ENCODE results near the gene NARS2.

The NARS2 gene

DNA sequence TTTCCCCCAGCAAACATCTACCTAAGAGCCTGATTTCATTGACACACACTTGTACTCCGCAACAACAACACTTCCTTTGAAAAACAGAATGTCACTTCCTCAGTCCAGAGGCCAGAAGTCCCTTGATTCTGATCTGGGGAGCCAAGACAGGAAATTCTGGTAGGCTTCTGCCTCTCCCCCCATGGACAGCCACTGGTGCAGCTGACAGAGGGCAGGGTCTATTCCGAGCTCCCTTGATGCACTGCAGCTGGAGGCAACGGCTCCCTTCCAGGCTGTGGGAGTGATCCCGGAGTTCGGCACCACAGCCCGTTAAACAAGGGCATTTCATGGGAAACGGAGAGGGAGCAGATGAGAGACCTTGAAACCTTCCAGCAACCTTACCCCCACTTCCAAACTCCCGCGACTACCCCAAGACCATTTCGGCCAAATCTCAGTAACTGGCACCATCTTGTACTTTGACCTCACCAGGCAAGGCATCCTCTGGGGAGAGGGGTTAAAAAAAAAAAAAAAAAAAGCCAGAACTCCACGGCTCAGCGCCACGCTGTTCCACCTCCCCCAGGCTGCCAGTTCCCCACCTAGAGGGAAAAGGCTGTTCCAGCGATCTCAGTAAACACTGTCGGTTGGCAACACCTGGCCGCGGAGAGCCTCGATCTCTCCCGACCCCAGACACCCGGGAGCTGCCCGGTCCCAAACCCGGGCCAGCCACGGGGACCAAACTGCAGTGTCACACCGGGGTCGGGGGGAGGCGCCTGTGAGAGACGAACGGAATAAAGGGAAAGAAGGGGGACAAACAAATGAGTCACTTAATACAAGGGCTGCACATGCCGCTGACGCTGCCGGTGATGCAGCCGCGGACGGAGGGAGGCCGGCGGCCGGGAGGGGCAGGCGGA is 158.1 kb downstream of the NARS2 start:
- TF ChIP-seq EP300 (IDR thresholded peaks at IDR 0.05; ENCODE audit: borderline replicate concordance) (0 out of 2 replicates have a peak, but pooled peaks have one; percentile 23), ZBTB7A (IDR thresholded peaks at IDR 0.05; ENCODE audit: low read depth) (no peak; the same call in 1 of the 2 replicates), TAF1 (IDR thresholded peaks at IDR 0.05; ENCODE audit: low read depth) (peak; percentile 18; the same call in 1 of the 2 replicates), USF1 (IDR thresholded peaks at IDR 0.05) (0 out of 2 replicates have a peak, but pooled peaks have one; percentile 9)
- TF ChIP-seq, protein P1, sequence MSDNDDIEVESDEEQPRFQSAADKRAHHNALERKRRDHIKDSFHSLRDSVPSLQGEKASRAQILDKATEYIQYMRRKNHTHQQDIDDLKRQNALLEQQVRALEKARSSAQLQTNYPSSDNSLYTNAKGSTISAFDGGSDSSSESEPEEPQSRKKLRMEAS (IDR thresholded peaks at IDR 0.05): peak; percentile 58

GRCh38 chr11:78415338-78415737 is 159.3 kb downstream of the NARS2 start:
- TF ChIP-seq NFIC (IDR thresholded peaks at IDR 0.05) (no peak), EP300 (IDR thresholded peaks at IDR 0.05; ENCODE audit: borderline replicate concordance) (no peak), ZBTB7A (IDR thresholded peaks at IDR 0.05; ENCODE audit: low read depth) (no peak), YY1 (IDR thresholded peaks at IDR 0.05; ENCODE audit: low read depth) (no peak), CREB1 (IDR thresholded peaks at IDR 0.05; ENCODE audit: low read depth) (no peak), RAD21 (IDR thresholded peaks at IDR 0.05; ENCODE audit: low read depth) (no peak), USF1 (IDR thresholded peaks at IDR 0.05) (no peak), TAF1 (IDR thresholded peaks at IDR 0.05; ENCODE audit: low read depth) (no peak)
- TF ChIP-seq, protein P1 (IDR thresholded peaks at IDR 0.05): no peak

DNA sequence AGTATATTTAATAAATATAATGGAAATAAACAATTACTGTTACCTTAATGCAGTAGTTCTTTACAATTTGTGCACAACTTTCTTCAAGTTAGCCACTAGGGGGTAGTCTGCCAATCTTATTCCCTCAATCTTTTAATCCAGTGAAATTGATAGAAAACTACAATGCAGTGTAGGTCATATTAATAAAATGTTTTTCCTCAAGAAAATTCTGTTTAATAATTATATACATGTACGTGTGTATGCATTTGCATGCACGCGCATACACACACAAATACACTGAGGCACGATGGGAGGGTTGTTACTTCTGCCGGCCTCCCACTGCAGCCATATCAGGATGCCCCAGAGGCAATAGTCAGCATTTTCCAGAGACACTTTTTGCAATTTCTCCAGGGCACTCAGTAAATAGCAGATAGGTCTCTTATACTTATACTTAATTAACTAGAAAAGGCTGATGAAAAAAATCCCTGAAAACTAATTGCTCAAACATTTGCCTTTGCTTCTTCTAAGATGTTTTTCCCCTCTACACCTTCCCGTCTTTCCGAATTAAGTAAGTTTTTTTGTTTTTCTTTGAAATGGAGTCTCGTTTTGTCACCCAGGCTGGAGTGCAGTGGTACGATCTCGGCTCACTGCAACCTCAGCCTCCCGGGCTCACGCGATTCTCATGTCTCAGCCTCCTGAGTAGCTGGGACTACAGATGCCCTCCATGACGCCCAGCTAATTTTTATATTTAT is 160.2 kb downstream of the NARS2 start:
- TF ChIP-seq TAF1 (IDR thresholded peaks at IDR 0.05; ENCODE audit: low read depth): no peak
- TF ChIP-seq RAD21 (IDR thresholded peaks at IDR 0.05; ENCODE audit: low read depth): peak; percentile 29

- TF ChIP-seq, protein P1 (IDR thresholded peaks at IDR 0.05): no peak
- TF ChIP-seq FOXM1 (IDR thresholded peaks at IDR 0.05; ENCODE audit: borderline replicate concordance, low read depth) (no peak), TEAD4 (IDR thresholded peaks at IDR 0.05) (no peak), USF1 (IDR thresholded peaks at IDR 0.05) (no peak), EP300 (IDR thresholded peaks at IDR 0.05; ENCODE audit: borderline replicate concordance) (no peak), NFIC (IDR thresholded peaks at IDR 0.05) (no peak), CREB1 (IDR thresholded peaks at IDR 0.05; ENCODE audit: low read depth) (no peak), TCF12 (IDR thresholded peaks at IDR 0.05; ENCODE audit: low read depth) (no peak)
- TF ChIP-seq, protein P2, sequence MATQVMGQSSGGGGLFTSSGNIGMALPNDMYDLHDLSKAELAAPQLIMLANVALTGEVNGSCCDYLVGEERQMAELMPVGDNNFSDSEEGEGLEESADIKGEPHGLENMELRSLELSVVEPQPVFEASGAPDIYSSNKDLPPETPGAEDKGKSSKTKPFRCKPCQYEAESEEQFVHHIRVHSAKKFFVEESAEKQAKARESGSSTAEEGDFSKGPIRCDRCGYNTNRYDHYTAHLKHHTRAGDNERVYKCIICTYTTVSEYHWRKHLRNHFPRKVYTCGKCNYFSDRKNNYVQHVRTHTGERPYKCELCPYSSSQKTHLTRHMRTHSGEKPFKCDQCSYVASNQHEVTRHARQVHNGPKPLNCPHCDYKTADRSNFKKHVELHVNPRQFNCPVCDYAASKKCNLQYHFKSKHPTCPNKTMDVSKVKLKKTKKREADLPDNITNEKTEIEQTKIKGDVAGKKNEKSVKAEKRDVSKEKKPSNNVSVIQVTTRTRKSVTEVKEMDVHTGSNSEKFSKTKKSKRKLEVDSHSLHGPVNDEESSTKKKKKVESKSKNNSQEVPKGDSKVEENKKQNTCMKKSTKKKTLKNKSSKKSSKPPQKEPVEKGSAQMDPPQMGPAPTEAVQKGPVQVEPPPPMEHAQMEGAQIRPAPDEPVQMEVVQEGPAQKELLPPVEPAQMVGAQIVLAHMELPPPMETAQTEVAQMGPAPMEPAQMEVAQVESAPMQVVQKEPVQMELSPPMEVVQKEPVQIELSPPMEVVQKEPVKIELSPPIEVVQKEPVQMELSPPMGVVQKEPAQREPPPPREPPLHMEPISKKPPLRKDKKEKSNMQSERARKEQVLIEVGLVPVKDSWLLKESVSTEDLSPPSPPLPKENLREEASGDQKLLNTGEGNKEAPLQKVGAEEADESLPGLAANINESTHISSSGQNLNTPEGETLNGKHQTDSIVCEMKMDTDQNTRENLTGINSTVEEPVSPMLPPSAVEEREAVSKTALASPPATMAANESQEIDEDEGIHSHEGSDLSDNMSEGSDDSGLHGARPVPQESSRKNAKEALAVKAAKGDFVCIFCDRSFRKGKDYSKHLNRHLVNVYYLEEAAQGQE (IDR thresholded peaks at IDR 0.05; ENCODE audit: low read depth): no peak
Measured at GRCh38 chr11:78408619-78409018, 166.0 kb downstream of the NARS2 start.

DNA sequence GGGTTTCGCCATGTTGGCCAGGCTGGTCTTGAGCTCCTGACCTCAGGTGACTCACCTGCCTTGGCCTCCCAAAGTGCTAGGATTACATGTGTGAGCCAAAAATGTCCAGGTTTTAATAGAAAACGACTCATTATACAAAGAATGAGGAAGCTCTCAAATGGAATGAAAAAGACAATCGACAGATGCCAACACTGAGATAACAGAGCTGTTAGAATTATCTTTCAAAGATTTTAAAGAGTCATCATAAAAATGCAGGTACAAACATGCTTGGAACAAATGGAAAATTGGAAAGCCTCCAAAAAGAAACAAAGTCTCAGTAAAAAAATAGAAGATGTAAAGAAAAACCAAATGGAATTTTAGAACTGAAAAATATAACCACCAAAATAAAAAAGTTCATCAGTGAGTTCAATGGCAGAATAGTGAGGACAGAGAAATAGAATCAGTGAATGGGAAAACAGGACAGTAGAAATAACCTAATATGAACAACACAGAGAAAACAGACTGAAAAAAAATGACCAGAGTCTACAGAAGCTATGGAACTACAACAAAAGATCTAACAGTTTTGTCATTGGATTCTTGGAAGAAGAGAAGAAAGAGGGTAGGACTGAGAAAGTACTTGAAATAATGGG is 168.0 kb downstream of the NARS2 start:
- TF ChIP-seq CEBPB (IDR thresholded peaks at IDR 0.05): no peak
- TF ChIP-seq, protein P1 (IDR thresholded peaks at IDR 0.05): no peak
- no peak for TF ChIP-seq TEAD4 (IDR thresholded peaks at IDR 0.05)
- TF ChIP-seq FOXM1 (IDR thresholded peaks at IDR 0.05; ENCODE audit: borderline replicate concordance, low read depth): no peak
- no peak for TF ChIP-seq YY1 (IDR thresholded peaks at IDR 0.05; ENCODE audit: low read depth)
- no peak for TF ChIP-seq EP300 (IDR thresholded peaks at IDR 0.05; ENCODE audit: borderline replicate concordance)
- TF ChIP-seq CREB1 (IDR thresholded peaks at IDR 0.05; ENCODE audit: low read depth): no peak
- no peak for TF ChIP-seq EGR1 (IDR thresholded peaks at IDR 0.05)
- TF ChIP-seq, protein P2 (IDR thresholded peaks at IDR 0.05; ENCODE audit: low read depth): no peak
- no peak for TF ChIP-seq USF1 (IDR thresholded peaks at IDR 0.05)
- no peak for TF ChIP-seq RAD21 (IDR thresholded peaks at IDR 0.05; ENCODE audit: low read depth)
- TF ChIP-seq TAF1 (IDR thresholded peaks at IDR 0.05; ENCODE audit: low read depth): no peak
- no peak for TF ChIP-seq NFIC (IDR thresholded peaks at IDR 0.05)
- TF ChIP-seq ZBTB7A (IDR thresholded peaks at IDR 0.05; ENCODE audit: low read depth): no peak
- no peak for TF ChIP-seq TCF12 (IDR thresholded peaks at IDR 0.05; ENCODE audit: low read depth)
